Body of pancreas (tissue), 4 donors: ENCODE measurements around the gene CYP46A1. TPM values are rescaled to one million over a fixed set of nuclear protein-coding genes. Genes with fewer than 3 reads are reported as not detected.
"Not testable (repeated sequence)": the region's sequence is repeated elsewhere in the genome, so short reads cannot be mapped to it uniquely, and the experiment has no call there.

ENCODE experiments used
- ATAC-seq: fragments of 150-250 bp; one replicate; pipeline ENCODE4 v1.9.1; 2016
- DNase-seq, 4 donors: peaks; one replicate each; pipeline ENCODE4 v3.0.0-alpha.2; 2019
- H3K27ac ChIP-seq, 4 donors: fragments of 200-600 bp; sonication (generic); 1 replicate in 3 of 4; 2 replicates in 1 of 4; pipeline versions ENCODE4 v1.5.1 to v1.6.1; 2016 to 2019; ENCODE audit warnings: mild to moderate bottlenecking in 1 of 4, mixed read lengths in 1 of 4, moderate library complexity in 1 of 4
- H3K27me3 ChIP-seq, 2 donors: fragments of 200-600 bp; sonication (generic); one replicate each; pipeline ENCODE4 v1.6.0; 2016; ENCODE audit warnings: mild to moderate bottlenecking in 1 of 2
- H3K36me3 ChIP-seq, 2 donors: fragments of 200-600 bp; sonication (generic); replicated peaks in 1 of 2; 2 replicates each; pipeline ENCODE4 v1.5.1; 2016; ENCODE audit warnings: low read depth in 2 of 2; ENCODE audit not compliant: insufficient read depth in 1 of 2
- H3K4me1 ChIP-seq: fragments of 200-600 bp; sonication (generic); one replicate; pipeline ENCODE4 v1.6.0; 2016
- H3K4me3 ChIP-seq, 2 donors: fragments of 200-600 bp; sonication (generic); 1 replicate in 1 of 2; 2 replicates in 1 of 2; pipeline ENCODE4 v1.5.1; 2016 to 2019
- H3K9me3 ChIP-seq, 3 donors: fragments of 200-600 bp; sonication (generic); 1 replicate in 2 of 3; 2 replicates in 1 of 3; pipeline ENCODE4 v1.5.1; 2016
- CTCF ChIP-seq, 7 experiments: fragments of 450-650 bp in 4 of 7; fragments of 200-600 bp in 3 of 7; sonication (generic) in 3 of 7; IDR thresholded peaks; one replicate each; pipeline ENCODE4 v1.5.1; 2016 to 2019; ENCODE audit warnings: antibody characterized with exemption in 7 of 7
- POLR2A ChIP-seq, 3 donors: fragments of 450-650 bp; IDR thresholded peaks; one replicate each; pipeline ENCODE4 v1.6.1; 2016; ENCODE audit warnings: antibody characterized with exemption in 3 of 3, mild to moderate bottlenecking in 2 of 3
- WGBS, 2 donors: methylation state at CpG; one replicate each; pipeline ENCODE4 v1.1.5; 2017; 5-methylcytosine and 5-hydroxymethylcytosine counted together
- intact Hi-C: fragments of 100-400 bp; cut with DNase I; formaldehyde crosslinking; loops from one replicate; pipeline ENCODE4 v1.15.1; 2023
- total RNA-seq, 2 donors: library from RNA; depleted of rRNA; stranded (reverse); fragments of >200 nt; gene quantifications; one replicate each; pipeline ENCODE4 v1.1.0, GENCODE V29; 2016

The CYP46A1 gene
- total RNA-seq, 2 donors from 2014 or later: 1.3 to 4.9 TPM

- Histone ChIP-seq H3K27me3 (no peaks in the 10 kb centered on the region), H3K9me3 (no peaks in the 10 kb centered on the region), H3K4me3 (no peak overlapping the region), H3K27ac (no peak overlapping the region), H3K4me1 (peaks cover 17% of the 10 kb centered on the region), H3K36me3 (no peaks in the 10 kb centered on the region)
- DNase-seq: no peak
- intact Hi-C loops: no loop called here
- WGBS, 2 donors: 77 to 83% methylated on average over 4 to 5 of the region's 5 CpGs
- ATAC-seq: no peak
- TF ChIP-seq POLR2A (IDR thresholded peaks at IDR 0.05) (no peak), CTCF (IDR thresholded peaks at IDR 0.05) (no peak)
These were observed 76.7 kb downstream of the CYP46A1 start for GRCh38 chr14:99760817-99761216.

DNA sequence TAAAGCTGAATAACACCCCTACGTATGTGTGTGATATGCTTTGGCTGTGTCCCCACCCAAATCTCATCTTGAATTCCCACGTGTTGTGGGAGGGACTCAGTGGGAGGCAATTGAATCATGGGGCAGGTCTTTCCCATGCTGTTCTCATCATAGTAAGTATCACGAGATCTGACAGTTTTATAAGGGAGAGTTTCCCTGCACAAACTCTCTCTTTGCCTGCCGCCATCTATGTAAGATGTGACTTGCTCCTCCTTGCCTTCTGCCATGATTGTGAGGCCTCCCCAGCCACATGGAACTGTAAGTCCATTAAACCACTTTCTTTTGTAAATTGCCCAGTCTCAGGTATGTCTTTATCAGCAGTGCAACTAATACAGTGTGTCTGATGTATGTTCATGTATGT is 78.8 kb downstream of the CYP46A1 start:
- H3K9me3 ChIP-seq, H3K36me3 ChIP-seq, H3K27ac ChIP-seq, ATAC-seq, intact Hi-C loops, DNase-seq, H3K27me3 ChIP-seq, H3K4me3 ChIP-seq: not testable (repeated sequence)
- peaks cover 21% of the 10 kb centered on the region for H3K4me1 ChIP-seq
- WGBS, 2 donors: 86 to 91% methylated on average over 4 of the region's 4 CpGs

DNA sequence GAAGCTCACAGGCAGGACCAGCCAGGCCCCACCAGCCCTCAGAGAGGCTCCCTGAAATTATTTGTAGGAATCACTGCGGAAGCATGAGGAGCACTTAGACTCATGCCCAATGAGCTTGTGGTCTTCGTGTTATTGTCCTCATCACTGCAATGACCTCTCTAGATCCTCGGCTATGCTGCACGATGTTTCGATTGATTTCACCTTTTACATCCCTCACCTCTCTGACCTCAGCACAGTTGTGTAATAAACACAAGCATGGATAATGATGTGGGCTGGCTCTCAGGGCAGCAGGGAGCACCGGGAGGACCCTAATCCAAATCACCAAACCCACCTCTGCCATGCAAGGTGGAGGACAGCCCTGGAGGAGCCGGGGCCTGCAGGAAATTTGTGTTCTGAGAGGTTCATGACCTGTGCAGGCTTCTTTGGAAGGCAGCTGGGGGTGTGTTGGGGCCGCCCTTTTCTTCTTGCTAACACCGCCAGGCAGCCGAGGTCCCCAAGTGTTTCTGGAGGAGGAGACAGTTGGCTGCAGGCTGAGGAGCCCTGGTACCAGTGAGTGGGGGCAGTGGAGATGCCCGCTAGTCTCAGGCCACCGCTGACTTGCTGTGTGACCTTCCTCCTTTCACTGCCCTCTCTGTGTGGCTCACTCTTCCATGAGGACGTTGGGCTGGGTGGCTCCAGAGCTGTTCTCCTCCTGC is 79.6 kb downstream of the CYP46A1 start:
- no peak overlapping the region for H3K27ac ChIP-seq
- H3K4me1 ChIP-seq: peaks cover 21% of the 10 kb centered on the region
- H3K36me3 ChIP-seq: no peaks in the 10 kb centered on the region
- H3K27me3 ChIP-seq: no peaks in the 10 kb centered on the region
- ATAC-seq (no peak), DNase-seq (no peak)
- 81 to 85% methylated on average over 11 to 13 of the region's 13 CpGs for WGBS, 2 donors
- no peak overlapping the region for H3K4me3 ChIP-seq
- H3K9me3 ChIP-seq: no peaks in the 10 kb centered on the region
- intact Hi-C loops: no loop called here
- TF ChIP-seq CTCF (IDR thresholded peaks at IDR 0.05): no peak

GRCh38 chr14:99764222-99764706 is 80.2 kb downstream of the CYP46A1 start:
- ATAC-seq (no peak), DNase-seq (no peak)
- Histone ChIP-seq H3K27ac (no peak overlapping the region), H3K9me3 (no peaks in the 10 kb centered on the region), H3K4me3 (no peak overlapping the region), H3K36me3 (no peaks in the 10 kb centered on the region), H3K4me1 (peaks cover 21% of the 10 kb centered on the region), H3K27me3 (no peaks in the 10 kb centered on the region)
- 38 to 49% methylated on average over 9 to 11 of the region's 11 CpGs for WGBS, 2 donors
- intact Hi-C loops: no loop called here
- no peak for TF ChIP-seq POLR2A (IDR thresholded peaks at IDR 0.05)
- TF ChIP-seq CTCF (IDR thresholded peaks at IDR 0.05): no peak

- Histone ChIP-seq H3K9me3 (no peaks in the 10 kb centered on the region), H3K27ac (no peak overlapping the region), H3K4me3 (no peak overlapping the region), H3K27me3 (no peaks in the 10 kb centered on the region), H3K36me3 (no peaks in the 10 kb centered on the region), H3K4me1 (peaks cover 21% of the 10 kb centered on the region)
- intact Hi-C loops: no loop called here
- DNase-seq (no peak), ATAC-seq (no peak)
- TF ChIP-seq CTCF (IDR thresholded peaks at IDR 0.05) (no peak), POLR2A (IDR thresholded peaks at IDR 0.05) (no peak)
- 86 to 87% methylated on average over 6 of the region's 6 CpGs for WGBS, 2 donors
These were observed 84.3 kb downstream of the CYP46A1 start for GRCh38 chr14:99768381-99768780.
